ENCODE measurements around the gene LMX1B. TPM values are rescaled to one million over a fixed set of nuclear protein-coding genes. Genes with fewer than 3 reads are reported as not detected.

LMX1B gene
- total RNA-seq, 6 donors from 2014 or later: 0.14 to 0.40 TPM; not detected in 4

DNA sequence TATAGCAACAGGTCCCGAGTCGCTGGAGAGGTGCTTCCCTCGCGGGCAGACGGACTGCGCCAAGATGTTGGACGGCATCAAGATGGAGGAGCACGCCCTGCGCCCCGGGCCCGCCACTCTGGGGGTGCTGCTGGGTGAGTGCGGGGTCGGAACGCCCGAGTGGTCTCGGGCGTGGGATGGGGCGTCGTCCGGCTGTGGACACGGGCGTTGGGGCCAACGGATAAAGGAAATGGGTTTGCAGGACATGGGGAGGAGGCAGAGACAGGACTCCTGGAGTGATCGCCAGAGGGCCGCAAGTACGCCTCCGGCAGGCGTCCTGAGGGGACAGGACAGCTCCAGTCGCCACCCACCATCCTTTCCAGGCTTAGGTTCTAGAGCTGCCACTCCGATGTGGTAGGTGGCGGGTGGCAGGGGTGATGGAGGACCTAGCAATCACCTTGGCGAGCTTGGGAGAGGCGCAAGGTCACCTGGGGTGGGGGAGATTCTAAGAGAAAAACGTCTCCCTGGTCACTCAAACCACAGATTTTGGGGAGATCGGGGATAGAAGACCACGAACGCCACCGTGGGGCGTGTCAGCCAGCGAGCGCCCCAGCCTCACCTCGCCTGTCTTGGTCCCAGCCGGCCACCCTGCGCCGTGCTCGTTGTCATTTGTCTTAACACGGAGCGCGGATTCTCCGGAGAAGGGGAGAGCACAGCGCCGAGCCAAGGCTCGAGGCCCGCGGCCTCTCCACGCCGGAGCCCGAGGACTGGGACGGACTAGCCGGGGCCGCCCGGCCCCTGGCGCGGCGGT, 922 bp downstream of the LMX1B start:
- H3K27ac ChIP-seq: no peak overlapping the region

DNA sequence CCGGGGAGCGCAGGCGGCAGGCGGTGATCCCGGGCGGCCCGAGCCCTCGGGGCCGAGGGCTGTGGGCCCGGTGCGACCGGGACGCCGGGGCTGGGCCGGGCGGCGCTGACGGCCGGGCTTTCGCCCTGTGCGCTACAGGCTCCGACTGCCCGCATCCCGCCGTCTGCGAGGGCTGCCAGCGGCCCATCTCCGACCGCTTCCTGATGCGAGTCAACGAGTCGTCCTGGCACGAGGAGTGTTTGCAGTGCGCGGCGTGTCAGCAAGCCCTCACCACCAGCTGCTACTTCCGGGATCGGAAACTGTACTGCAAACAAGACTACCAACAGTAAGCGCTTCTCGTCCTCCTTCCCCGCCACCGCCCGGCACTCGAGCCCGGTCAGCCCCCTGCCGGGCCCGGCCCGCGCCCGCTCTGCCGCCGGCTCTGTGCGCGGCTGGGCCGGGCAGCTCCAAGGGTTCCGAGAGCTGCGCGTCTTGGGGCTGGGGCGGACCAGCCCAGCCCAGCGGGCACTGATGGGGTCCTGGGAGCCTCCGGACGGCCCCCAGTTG, 1.6 kb downstream of the LMX1B start:
- peaks cover 45 to 70% (median 56%) of the 10 kb centered on the region in 4 donors for H3K4me1 ChIP-seq
- H3K36me3 ChIP-seq: no peaks in the 10 kb centered on the region
- peak overlapping the region in 1 of 4 donors; percentile 9 for H3K4me3 ChIP-seq
- no peak for TF ChIP-seq EP300 (IDR thresholded peaks at IDR 0.05)
- TF ChIP-seq POLR2A (IDR thresholded peaks at IDR 0.05): no peak
- no peak for TF ChIP-seq POLR2AphosphoS5 (IDR thresholded peaks at IDR 0.05)
- TF ChIP-seq, protein P1, sequence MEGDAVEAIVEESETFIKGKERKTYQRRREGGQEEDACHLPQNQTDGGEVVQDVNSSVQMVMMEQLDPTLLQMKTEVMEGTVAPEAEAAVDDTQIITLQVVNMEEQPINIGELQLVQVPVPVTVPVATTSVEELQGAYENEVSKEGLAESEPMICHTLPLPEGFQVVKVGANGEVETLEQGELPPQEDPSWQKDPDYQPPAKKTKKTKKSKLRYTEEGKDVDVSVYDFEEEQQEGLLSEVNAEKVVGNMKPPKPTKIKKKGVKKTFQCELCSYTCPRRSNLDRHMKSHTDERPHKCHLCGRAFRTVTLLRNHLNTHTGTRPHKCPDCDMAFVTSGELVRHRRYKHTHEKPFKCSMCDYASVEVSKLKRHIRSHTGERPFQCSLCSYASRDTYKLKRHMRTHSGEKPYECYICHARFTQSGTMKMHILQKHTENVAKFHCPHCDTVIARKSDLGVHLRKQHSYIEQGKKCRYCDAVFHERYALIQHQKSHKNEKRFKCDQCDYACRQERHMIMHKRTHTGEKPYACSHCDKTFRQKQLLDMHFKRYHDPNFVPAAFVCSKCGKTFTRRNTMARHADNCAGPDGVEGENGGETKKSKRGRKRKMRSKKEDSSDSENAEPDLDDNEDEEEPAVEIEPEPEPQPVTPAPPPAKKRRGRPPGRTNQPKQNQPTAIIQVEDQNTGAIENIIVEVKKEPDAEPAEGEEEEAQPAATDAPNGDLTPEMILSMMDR (IDR thresholded peaks at IDR 0.05): no peak
- peaks cover 0 to 87% (median 57%) of the 10 kb centered on the region in 4 donors for H3K27me3 ChIP-seq
- no peaks in the 10 kb centered on the region for H3K9me3 ChIP-seq
- ATAC-seq (ENCODE audit: low FRiP score in 2 of 2) (peak in 1 of 2 donors; percentile 38), DNase-seq (peak in 1 of 2 donors; percentile 85)
- no peak overlapping the region for H3K27ac ChIP-seq
- WGBS, 2 donors: 3 to 33% methylated on average over 1 to 42 of the region's 62 CpGs

More for the DNA sequence above, 922 bp downstream of the LMX1B start:
- 7 to 10% methylated on average over 10 to 37 of the region's 65 CpGs for WGBS, 2 donors
- Histone ChIP-seq H3K4me3 (no peak overlapping the region), H3K4me1 (peaks cover 45 to 71% (median 57%) of the 10 kb centered on the region in 4 donors), H3K9me3 (no peaks in the 10 kb centered on the region), H3K27me3 (peaks cover 0 to 89% (median 64%) of the 10 kb centered on the region in 4 donors), H3K36me3 (no peaks in the 10 kb centered on the region)
- DNase-seq: peak in 1 of 2 donors; percentile 85
- ATAC-seq (ENCODE audit: low FRiP score in 2 of 2): no peak
- no peak for TF ChIP-seq POLR2A (IDR thresholded peaks at IDR 0.05)
- TF ChIP-seq, protein P1 (IDR thresholded peaks at IDR 0.05): no peak
- no peak for TF ChIP-seq EP300 (IDR thresholded peaks at IDR 0.05)

DNA sequence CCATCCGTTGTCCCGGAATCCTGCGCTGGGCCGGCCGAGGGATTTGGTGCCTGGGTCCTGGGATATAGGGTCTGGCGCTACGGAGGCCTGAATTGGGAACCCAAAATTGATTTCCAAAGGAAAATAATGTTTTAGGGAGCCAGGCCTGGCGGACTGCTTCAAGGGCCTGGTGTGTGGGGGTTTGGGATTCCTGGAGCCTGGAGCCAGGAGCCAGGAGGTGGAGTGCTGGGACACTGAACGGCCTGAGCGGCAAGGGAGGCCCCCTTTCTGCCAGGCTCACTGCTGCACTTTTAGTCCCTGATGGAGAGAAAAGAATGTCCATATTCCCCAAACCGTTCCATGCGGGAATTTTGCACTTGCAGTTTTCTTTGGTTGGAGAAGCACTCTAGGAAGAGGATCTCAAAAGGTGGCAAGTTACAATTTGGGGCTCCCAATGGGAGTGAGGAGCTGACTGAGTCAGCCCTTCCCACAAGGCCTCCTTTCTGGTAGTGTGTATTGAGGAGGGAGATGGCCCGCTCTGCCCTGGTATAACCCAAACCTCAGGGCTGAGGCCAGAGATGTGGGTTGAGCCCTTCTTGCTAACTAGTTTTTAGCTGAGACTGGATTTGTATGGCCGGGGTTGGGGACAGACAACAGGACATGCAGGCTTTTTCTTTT, 2.2 kb downstream of the LMX1B start:
- DNase-seq (no peak), ATAC-seq (ENCODE audit: low FRiP score in 2 of 2) (no peak)
- no peak overlapping the region for H3K27ac ChIP-seq
- no peaks in the 10 kb centered on the region for H3K36me3 ChIP-seq
- H3K27me3 ChIP-seq: peaks cover 0 to 85% (median 54%) of the 10 kb centered on the region in 4 donors
- peaks cover 45 to 64% (median 50%) of the 10 kb centered on the region in 4 donors for H3K4me1 ChIP-seq
- TF ChIP-seq, protein P1 (IDR thresholded peaks at IDR 0.05): no peak
- TF ChIP-seq POLR2AphosphoS5 (IDR thresholded peaks at IDR 0.05) (no peak), POLR2A (IDR thresholded peaks at IDR 0.05) (no peak), EP300 (IDR thresholded peaks at IDR 0.05) (no peak)
- no peaks in the 10 kb centered on the region for H3K9me3 ChIP-seq
- peak overlapping the region in 1 of 4 donors; percentile 9 for H3K4me3 ChIP-seq
- WGBS, 2 donors: 37 to 44% methylated on average over 12 to 14 of the region's 14 CpGs

DNA sequence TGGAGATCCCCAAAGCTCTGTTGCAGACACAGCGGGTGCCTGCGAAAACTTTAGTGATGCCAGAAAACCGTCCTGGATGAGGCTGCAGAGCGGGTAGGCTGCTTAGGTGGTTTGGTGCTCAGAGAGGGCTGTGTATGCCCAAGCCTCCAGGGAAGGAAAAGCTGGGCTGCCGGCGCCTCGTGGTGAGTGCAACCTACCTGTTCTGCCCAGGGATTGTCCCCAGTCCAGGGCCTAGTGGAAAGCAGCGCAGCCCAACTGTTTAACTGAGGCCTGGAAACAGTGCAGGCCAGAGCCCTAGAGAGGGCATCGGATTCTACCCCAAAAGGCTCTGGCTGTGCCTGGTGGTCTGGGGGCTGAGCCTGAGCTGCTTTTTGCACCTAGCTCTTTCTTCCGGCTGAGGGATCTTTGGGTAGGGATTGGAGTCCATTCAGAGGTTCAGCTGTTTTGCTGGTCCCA, 2.8 kb downstream of the LMX1B start:
- Histone ChIP-seq H3K4me3 (no peak overlapping the region), H3K9me3 (no peaks in the 10 kb centered on the region), H3K36me3 (no peaks in the 10 kb centered on the region), H3K27me3 (peaks cover 0 to 85% (median 51%) of the 10 kb centered on the region in 4 donors), H3K4me1 (peaks cover 39 to 58% (median 44%) of the 10 kb centered on the region in 4 donors), H3K27ac (no peak overlapping the region)
- ATAC-seq (ENCODE audit: low FRiP score in 2 of 2): no peak
- no peak for TF ChIP-seq EP300 (IDR thresholded peaks at IDR 0.05)
- TF ChIP-seq, protein P1 (IDR thresholded peaks at IDR 0.05): no peak
- TF ChIP-seq POLR2A (IDR thresholded peaks at IDR 0.05): no peak
- TF ChIP-seq POLR2AphosphoS5 (IDR thresholded peaks at IDR 0.05): no peak
- 64 to 74% methylated on average over 9 to 10 of the region's 10 CpGs for WGBS, 2 donors
- no peak for DNase-seq

All from upper lobe of left lung (tissue), 6 donors.